22Rv1 (cell line): ENCODE measurements around the gene C14orf119.

Source experiments
- H3K27ac ChIP-seq: fragments of 450-650 bp; 2 replicates; pipeline ENCODE4 v1.5.1; 2017
- CTCF ChIP-seq: fragments of 450-650 bp; IDR thresholded peaks from 2 replicates; pipeline ENCODE4 v1.5.1; 2017; ENCODE audit warnings: mild to moderate bottlenecking
- ZFX ChIP-seq: fragments of 450-650 bp; IDR thresholded peaks from 2 replicates; pipeline ENCODE4 v1.6.1; 2017; ENCODE audit warnings: antibody characterized with exemption, borderline replicate concordance

Gene C14orf119

GRCh38 chr14:23125011-23125410 is 29.7 kb downstream of the C14orf119 start:
- TF ChIP-seq CTCF (no peak), ZFX (no peak)
- H3K27ac ChIP-seq = no peak overlapping the region

DNA sequence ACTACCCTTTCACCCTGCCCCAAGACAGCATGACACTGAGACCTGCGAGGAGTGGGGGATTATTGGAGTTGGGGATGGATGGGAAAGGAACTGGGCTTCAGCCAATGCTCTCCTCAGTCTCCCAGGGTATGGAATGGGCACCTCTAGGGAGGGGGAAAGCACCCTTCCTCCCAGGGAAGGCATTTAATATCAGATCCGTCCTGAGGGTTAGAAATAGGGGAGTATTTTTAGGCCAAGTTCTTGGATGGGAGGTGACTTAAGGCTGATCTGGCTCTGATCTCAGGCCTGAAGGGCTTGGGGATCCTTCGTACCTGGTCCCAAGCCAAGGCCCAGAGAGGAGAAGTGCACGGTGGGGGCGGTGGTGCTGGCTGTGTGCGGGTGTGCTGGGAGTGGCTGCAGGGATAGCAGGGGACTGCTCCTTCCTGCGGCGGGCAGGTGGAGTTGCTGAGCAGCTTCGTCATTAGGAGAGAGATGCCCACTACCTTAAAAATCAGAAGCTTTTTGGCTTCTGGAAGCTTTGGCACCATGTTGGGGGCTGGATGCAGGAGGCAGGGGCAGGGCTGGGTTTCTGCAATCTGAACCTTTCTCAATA is 30.7 kb downstream of the C14orf119 start:
- H3K27ac ChIP-seq = no peak overlapping the region
- TF ChIP-seq CTCF (no peak), ZFX (no peak)

DNA sequence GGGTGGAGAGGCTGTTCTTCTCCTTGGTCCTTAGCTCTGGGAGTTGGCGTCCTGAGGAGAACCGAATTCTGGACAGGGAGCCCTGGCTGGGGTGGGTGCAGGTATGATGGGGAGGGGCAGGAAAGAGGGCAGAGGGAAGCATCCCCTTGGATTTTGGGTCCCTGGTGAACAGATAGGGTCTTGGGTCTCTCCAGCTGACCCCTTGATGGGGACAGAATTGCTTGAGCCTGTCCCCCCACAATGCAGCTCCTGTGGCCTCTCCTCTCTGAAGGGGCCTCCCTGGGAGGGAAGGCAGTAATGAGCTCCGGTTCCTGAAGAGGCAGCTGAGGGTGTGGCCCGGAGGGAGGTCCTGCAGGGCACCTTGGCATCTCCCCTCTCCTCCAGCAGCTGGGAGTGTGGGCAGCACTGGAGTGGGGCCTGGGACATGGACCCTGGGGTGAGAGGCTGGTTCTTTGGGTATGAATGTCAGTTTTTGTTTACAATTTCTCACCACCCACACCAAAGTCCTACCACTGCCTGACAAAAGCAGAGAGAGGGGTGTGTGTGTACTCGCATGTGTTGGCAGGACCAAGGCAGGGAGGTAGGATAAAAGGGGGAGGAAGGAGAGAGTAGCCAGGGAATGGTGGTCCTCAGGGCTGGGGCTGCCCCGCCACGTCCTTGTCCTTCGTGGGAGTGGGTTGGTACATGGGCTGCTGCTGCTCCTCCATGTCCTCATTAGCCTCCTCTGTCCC is 31.4 kb downstream of the C14orf119 start:
- TF ChIP-seq ZFX = no peak
- H3K27ac ChIP-seq = no peak overlapping the region

DNA sequence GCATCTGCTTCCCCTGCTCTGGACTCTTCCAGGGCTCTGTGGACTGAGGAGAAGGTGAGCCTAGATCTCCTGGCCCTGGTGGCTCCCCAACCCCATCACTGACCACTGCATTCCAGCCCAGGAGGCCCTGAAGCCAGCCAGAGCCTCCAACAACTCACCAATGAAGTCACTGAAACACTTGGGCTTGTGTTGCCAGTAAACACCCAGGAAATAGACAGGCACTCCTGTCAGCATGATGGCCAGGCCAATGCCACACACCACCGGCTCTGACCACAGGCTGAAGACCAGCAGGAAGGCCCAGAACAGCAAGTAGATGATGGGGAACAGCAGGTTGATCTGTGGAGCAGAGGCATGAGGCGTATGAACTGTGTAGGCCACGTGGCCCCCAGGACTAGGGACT is 32.6 kb downstream of the C14orf119 start:
- TF ChIP-seq CTCF (no peak), ZFX (no peak)
- H3K27ac ChIP-seq = no peak overlapping the region

DNA sequence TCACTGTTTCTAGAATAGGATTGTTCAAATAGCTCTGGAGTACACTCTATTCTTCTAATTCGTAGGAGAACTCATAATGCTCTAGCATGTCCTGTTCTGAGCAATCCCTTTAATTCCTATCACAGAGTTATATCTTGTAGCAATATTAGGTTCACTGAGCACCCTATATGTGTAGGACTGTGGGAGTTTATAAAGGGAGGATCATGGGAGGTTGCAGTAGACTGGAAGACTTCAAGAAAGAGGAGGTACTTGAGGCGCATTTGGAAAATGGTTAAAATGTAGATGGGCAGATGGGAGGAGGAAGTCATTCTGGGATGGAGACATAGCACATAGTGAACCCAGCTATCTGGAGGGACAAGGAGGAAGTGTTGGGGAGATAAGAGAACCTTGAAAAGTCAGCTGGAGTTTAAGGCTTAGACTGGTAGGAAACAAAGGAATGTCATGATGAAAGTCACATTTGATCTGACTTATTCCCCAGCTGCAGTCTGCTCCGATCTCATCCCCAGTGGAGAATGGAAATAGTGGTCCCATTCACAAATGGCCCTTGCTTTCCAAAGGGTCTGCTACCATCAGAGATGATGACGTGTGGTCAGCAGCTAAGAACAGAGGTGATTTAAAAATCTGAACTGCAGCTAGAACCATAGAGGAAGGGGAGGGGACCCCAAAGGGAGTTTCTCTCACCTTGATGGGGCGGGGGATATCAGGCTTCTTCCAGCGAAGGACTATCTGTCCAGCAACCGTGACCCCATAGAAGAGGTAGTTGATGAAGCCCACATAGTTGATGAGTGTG is 33.9 kb downstream of the C14orf119 start:
- TF ChIP-seq CTCF = no peak
- TF ChIP-seq ZFX = no peak
- H3K27ac ChIP-seq = no peak overlapping the region

GRCh38 chr14:23129759-23130316 is 34.5 kb downstream of the C14orf119 start:
- no peak overlapping the region for H3K27ac ChIP-seq
- TF ChIP-seq CTCF = no peak
- TF ChIP-seq ZFX = no peak

DNA sequence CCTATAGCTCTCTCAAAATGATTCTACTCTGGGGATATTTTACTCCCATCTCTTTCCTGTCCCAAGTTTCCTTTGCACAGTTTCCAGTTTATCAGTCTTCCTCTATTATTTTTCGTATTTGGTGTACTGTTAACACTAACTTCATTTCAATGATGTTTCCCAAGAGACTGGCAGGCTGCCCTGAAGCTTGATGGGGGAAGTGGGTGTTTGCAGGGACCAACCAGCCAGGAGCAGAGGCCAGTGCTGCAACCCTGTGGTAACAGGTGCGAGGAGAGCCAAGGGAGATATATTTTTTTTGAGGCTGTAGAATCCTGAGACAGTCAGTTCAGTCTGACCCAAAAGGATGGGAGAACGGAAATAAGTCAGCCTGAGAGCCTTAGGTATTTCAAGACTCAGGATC is 35.6 kb downstream of the C14orf119 start:
- no peak overlapping the region for H3K27ac ChIP-seq
- TF ChIP-seq CTCF (no peak), ZFX (no peak)
